PFSK-1 (cell line): ENCODE data around the gene LARP4B.

Experiments used
- FOXP2 ChIP-seq: optimal IDR thresholded peaks from 2 replicates; pipeline ENCODE3; 2011; ENCODE audit warnings: borderline replicate concordance, control low read depth, inconsistent platforms; ENCODE audit not compliant: insufficient read depth; ENCODE audit errors: extremely low read length, extremely low read depth
- POLR2AphosphoS5 ChIP-seq: IDR thresholded peaks from 2 replicates; pipeline ENCODE4 v1.6.1; 2012; ENCODE audit warnings: low read depth, mild to moderate bottlenecking, control low read depth, low read length, moderate library complexity
- REST ChIP-seq, 2 experiments: IDR thresholded peaks; 2 replicates each; pipeline versions ENCODE4 v1.6.1 to v1.8.0; 2011 to 2012; ENCODE audit warnings: low read depth in 2 of 2, low read length in 2 of 2, control low read depth in 1 of 2, inconsistent platforms in 1 of 2, mild to moderate bottlenecking in 1 of 2, moderate library complexity in 1 of 2; ENCODE audit not compliant: insufficient read depth in 1 of 2

GRCh38 chr10:776772-777171 lies 154.7 kb downstream of the LARP4B start:
- TF ChIP-seq FOXP2, result no peak
- no peak for TF ChIP-seq REST (IDR thresholded peaks at IDR 0.05; ENCODE audit: insufficient read depth in 1 of 2, low read depth in 2 of 2, low read length in 2 of 2)
- no peak for TF ChIP-seq POLR2AphosphoS5
